WTC11 (cell line): ENCODE measurements around the gene WRAP73. TPM values are rescaled to one million over a fixed set of nuclear protein-coding genes. Genes with fewer than 3 reads are reported as not detected.

Experiments
- ATAC-seq: fragments of 200-7000 bp; cut with Tn5 transposase; 2 replicates; pipeline ENCODE4 v1.10.0; 2021; ENCODE audit warnings: mild to moderate bottlenecking, moderate library complexity
- CTCF ChIA-PET: fragments of 300-600 bp; sonication (Branson Sonifier 250); formaldehyde crosslinking; loops from one replicate; lab custom pipeline; 2021; ENCODE audit warnings: antibody characterized with exemption; lab: Charles Lee
- POLR2A ChIA-PET: fragments of 350-600 bp; sonication (Branson Sonifier 250); formaldehyde crosslinking; loops from one replicate; lab custom pipeline; 2021; ENCODE audit warnings: antibody characterized with exemption; lab: Charles Lee
- DNase-seq: peaks from one replicate; pipeline ENCODE4 v3.0.0; 2021; ENCODE audit warnings: low spot score
- H3K27ac Mint-ChIP-seq: 2 replicates; pipeline ENCODE4 v1.8.0; 2021; ENCODE audit warnings: mixed read lengths
- H3K27me3 Mint-ChIP-seq: 2 replicates; pipeline ENCODE4 v1.8.0; 2021; ENCODE audit warnings: low read depth, mild to moderate bottlenecking, moderate library complexity, mixed read lengths
- H3K36me3 Mint-ChIP-seq: 2 replicates; pipeline ENCODE4 v1.8.0; 2021; ENCODE audit warnings: mixed read lengths
- H3K4me1 Mint-ChIP-seq: 2 replicates; pipeline ENCODE4 v1.8.0; 2022; ENCODE audit warnings: mixed read lengths
- H3K4me3 Mint-ChIP-seq: 2 replicates; pipeline ENCODE4 v1.8.0; 2021; ENCODE audit warnings: mild to moderate bottlenecking, moderate library complexity, mixed read lengths
- H3K9me3 Mint-ChIP-seq: 2 replicates; pipeline ENCODE4 v1.8.0; 2021; ENCODE audit warnings: mixed read lengths
- CBFB ChIP-seq: sonication (generic); formaldehyde crosslinking; IDR thresholded peaks from 2 replicates; pipeline ENCODE4 v1.8.1; 2022; ENCODE audit warnings: mild to moderate bottlenecking, low read depth, missing genetic modification reagents
- ESRRA ChIP-seq: sonication (generic); formaldehyde crosslinking; IDR thresholded peaks from 2 replicates; pipeline ENCODE4 v1.8.1; 2022; ENCODE audit warnings: mild to moderate bottlenecking, missing genetic modification reagents, borderline replicate concordance
- ETV6 ChIP-seq: sonication (generic); formaldehyde crosslinking; IDR thresholded peaks from 2 replicates; pipeline ENCODE4 v1.8.1; 2022; ENCODE audit warnings: mild to moderate bottlenecking, missing genetic modification reagents
- GABPB1 ChIP-seq: sonication (generic); formaldehyde crosslinking; IDR thresholded peaks from 2 replicates; pipeline ENCODE4 v1.8.1; 2023; ENCODE audit warnings: mild to moderate bottlenecking, missing genetic modification reagents
- GTF2I ChIP-seq: fragments of 250-450 bp; sonication (Bioruptor Pico); conservative IDR thresholded peaks from 2 replicates; pipeline ENCODE4 v1.4.0; 2021; ENCODE audit warnings: mild to moderate bottlenecking
- JAZF1 ChIP-seq: fragments of 250-450 bp; sonication (Bioruptor Pico); IDR thresholded peaks from 2 replicates; pipeline ENCODE4 v1.9.0; 2021; ENCODE audit warnings: moderate library complexity, mild to moderate bottlenecking, inconsistent platforms
- MYBL2 ChIP-seq: sonication (generic); formaldehyde crosslinking; IDR thresholded peaks from 2 replicates; pipeline ENCODE4 v1.8.1; 2023; ENCODE audit warnings: mild to moderate bottlenecking, moderate library complexity, missing genetic modification reagents
- NR1H2 ChIP-seq: sonication (generic); formaldehyde crosslinking; IDR thresholded peaks from 2 replicates; pipeline ENCODE4 v1.9.0; 2021; ENCODE audit warnings: mild to moderate bottlenecking, moderate library complexity, missing genetic modification reagents
- NR3C1 ChIP-seq: sonication (generic); formaldehyde crosslinking; conservative IDR thresholded peaks from 2 replicates; pipeline ENCODE4 v1.8.1; 2023; ENCODE audit warnings: low read depth, mild to moderate bottlenecking, missing genetic modification reagents
- OVOL2 ChIP-seq: fragments of 250-450 bp; sonication (Bioruptor Pico); IDR thresholded peaks from 2 replicates; pipeline ENCODE4 v1.9.0; 2021; ENCODE audit warnings: mild to moderate bottlenecking, borderline replicate concordance
- PRRX2 ChIP-seq: fragments of 250-450 bp; sonication (Bioruptor Pico); IDR thresholded peaks from 2 replicates; pipeline ENCODE4 v1.8.0; 2021; ENCODE audit warnings: mild to moderate bottlenecking
- RORB ChIP-seq: fragments of 250-450 bp; sonication (Bioruptor Pico); IDR thresholded peaks from 2 replicates; pipeline ENCODE4 v1.9.0; 2021; ENCODE audit warnings: mild to moderate bottlenecking
- SMAD3 ChIP-seq: sonication (generic); formaldehyde crosslinking; IDR thresholded peaks from 2 replicates; pipeline ENCODE4 v1.8.0; 2022; ENCODE audit warnings: missing genetic modification reagents, mild to moderate bottlenecking, borderline replicate concordance
- SOX15 ChIP-seq: fragments of 250-450 bp; sonication (Bioruptor Pico); IDR thresholded peaks from 2 replicates; pipeline ENCODE4 v1.9.0; 2021; ENCODE audit warnings: mild to moderate bottlenecking
- TEAD4 ChIP-seq: sonication (generic); formaldehyde crosslinking; IDR thresholded peaks from 2 replicates; pipeline ENCODE4 v1.8.0; 2022; ENCODE audit warnings: mild to moderate bottlenecking, missing genetic modification reagents
- total RNA-seq: library from RNA; stranded (reverse); gene quantifications from 3 replicates; pipeline ENCODE4 v1.2.3, GENCODE V29; 2021
- TF ChIP-seq, protein P1 (sequence below): sonication (generic); formaldehyde crosslinking; IDR thresholded peaks from 2 replicates; pipeline ENCODE4 v1.8.1; 2023; ENCODE audit warnings: mild to moderate bottlenecking, missing genetic modification reagents
- TF ChIP-seq, protein P2 (sequence below): sonication (generic); formaldehyde crosslinking; IDR thresholded peaks from 2 replicates; pipeline ENCODE4 v1.8.0; 2023; ENCODE audit warnings: mild to moderate bottlenecking, missing genetic modification reagents
- TF ChIP-seq, protein P3 (sequence below): fragments of 250-450 bp; sonication (Bioruptor Pico); IDR thresholded peaks from 2 replicates; pipeline ENCODE4 v1.8.0; 2021; ENCODE audit warnings: mild to moderate bottlenecking
- TF ChIP-seq, protein P4 (sequence below): fragments of 200-600 bp; IDR thresholded peaks from 2 replicates; pipeline ENCODE4 v1.8.0; 2022; ENCODE audit warnings: antibody characterized with exemption
- TF ChIP-seq, protein P5 (sequence below): fragments of 250-450 bp; sonication (Bioruptor Pico); IDR thresholded peaks from 2 replicates; pipeline ENCODE4 v1.9.0; 2021; ENCODE audit warnings: mild to moderate bottlenecking, borderline replicate concordance
- TF ChIP-seq, protein P6 (sequence below): sonication (generic); formaldehyde crosslinking; IDR thresholded peaks from 2 replicates; pipeline ENCODE4 v1.8.0; 2022; ENCODE audit warnings: mild to moderate bottlenecking, missing genetic modification reagents

Gene WRAP73
- total RNA-seq, 1 experiment from 2014 or later: 39.2 TPM

DNA sequence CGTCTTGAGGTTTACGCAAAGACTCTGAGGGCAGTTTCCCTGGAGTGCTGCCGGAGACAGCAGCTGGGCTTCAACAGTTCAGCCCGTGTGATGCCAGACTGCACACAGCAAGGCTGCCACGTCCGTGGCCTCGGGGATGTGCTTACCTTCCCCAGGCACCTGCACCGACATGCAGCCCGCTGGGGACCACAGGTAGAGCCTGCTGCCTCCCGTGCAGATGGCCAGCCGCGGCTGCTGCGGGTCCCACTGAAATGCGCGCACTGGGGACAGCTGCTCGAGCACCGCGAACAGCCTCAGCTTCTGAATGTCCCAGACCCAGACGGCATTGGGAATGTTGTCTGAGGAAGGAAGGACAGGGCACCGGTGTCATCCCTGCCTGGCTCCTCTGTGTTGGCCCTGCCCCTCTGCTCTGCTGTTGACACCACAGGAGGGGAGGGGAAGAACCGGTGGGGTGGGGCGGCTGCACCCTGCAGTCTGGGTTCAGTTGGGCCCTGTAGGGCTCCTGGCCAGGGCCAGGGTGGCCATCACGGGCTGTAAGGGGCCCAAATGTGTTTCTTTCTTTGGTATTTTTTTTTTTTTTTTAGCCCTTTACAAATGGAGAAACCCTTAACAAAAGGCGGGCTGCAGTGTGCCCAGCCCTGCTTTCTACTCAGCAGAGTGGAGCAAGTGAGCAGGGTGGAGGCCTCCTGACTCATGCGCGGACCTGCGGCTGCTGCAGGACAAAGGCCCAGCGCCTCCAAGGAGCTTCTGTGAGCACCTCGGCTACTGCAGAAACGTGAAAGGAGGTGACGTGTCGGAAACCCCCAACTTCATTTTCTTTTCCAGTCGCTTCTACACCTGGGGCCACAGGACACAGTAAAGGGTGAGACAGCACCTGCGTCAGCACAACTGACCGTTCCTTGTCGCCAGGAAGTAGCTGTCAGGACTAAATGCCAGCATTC lies 18.3 kb downstream of the WRAP73 start:
- peak; percentile 58 for ATAC-seq
- Mint-ChIP-seq H3K9me3 (no peaks in the 10 kb centered on the region), H3K4me3 (no peak overlapping the region), H3K27me3 (no peaks in the 10 kb centered on the region), H3K27ac (0 out of 2 replicates have a peak overlapping the region, but pooled peaks have one; percentile 27), H3K36me3 (peaks cover 27% of the 10 kb centered on the region), H3K4me1 (no peaks in the 10 kb centered on the region)
- CTCF ChIA-PET: interaction anchor here (1.0 to 5.0 kb wide), 7 partner anchors 13 to 179 kb away, joined by 3 to 24 read pairs (median 6); no protein-coding TSS in a partner anchor
- TF ChIP-seq GTF2I (no peak), NR1H2 (CRISPR knock-in tag) (no peak), ESRRA (CRISPR knock-in tag) (no peak), TEAD4 (no peak), JAZF1 (CRISPR knock-in tag) (no peak), MYBL2 (no peak), NR3C1 (CRISPR knock-in tag) (no peak), ETV6 (CRISPR knock-in tag) (no peak)
- TF ChIP-seq, protein P1, sequence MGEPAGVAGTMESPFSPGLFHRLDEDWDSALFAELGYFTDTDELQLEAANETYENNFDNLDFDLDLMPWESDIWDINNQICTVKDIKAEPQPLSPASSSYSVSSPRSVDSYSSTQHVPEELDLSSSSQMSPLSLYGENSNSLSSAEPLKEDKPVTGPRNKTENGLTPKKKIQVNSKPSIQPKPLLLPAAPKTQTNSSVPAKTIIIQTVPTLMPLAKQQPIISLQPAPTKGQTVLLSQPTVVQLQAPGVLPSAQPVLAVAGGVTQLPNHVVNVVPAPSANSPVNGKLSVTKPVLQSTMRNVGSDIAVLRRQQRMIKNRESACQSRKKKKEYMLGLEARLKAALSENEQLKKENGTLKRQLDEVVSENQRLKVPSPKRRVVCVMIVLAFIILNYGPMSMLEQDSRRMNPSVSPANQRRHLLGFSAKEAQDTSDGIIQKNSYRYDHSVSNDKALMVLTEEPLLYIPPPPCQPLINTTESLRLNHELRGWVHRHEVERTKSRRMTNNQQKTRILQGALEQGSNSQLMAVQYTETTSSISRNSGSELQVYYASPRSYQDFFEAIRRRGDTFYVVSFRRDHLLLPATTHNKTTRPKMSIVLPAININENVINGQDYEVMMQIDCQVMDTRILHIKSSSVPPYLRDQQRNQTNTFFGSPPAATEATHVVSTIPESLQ (CRISPR knock-in tag): no peak
- TF ChIP-seq, protein P2, sequence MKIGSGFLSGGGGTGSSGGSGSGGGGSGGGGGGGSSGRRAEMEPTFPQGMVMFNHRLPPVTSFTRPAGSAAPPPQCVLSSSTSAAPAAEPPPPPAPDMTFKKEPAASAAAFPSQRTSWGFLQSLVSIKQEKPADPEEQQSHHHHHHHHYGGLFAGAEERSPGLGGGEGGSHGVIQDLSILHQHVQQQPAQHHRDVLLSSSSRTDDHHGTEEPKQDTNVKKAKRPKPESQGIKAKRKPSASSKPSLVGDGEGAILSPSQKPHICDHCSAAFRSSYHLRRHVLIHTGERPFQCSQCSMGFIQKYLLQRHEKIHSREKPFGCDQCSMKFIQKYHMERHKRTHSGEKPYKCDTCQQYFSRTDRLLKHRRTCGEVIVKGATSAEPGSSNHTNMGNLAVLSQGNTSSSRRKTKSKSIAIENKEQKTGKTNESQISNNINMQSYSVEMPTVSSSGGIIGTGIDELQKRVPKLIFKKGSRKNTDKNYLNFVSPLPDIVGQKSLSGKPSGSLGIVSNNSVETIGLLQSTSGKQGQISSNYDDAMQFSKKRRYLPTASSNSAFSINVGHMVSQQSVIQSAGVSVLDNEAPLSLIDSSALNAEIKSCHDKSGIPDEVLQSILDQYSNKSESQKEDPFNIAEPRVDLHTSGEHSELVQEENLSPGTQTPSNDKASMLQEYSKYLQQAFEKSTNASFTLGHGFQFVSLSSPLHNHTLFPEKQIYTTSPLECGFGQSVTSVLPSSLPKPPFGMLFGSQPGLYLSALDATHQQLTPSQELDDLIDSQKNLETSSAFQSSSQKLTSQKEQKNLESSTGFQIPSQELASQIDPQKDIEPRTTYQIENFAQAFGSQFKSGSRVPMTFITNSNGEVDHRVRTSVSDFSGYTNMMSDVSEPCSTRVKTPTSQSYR (CRISPR knock-in tag): no peak
- POLR2A ChIA-PET: no interaction called here
- DNase-seq: peak; percentile 12

DNA sequence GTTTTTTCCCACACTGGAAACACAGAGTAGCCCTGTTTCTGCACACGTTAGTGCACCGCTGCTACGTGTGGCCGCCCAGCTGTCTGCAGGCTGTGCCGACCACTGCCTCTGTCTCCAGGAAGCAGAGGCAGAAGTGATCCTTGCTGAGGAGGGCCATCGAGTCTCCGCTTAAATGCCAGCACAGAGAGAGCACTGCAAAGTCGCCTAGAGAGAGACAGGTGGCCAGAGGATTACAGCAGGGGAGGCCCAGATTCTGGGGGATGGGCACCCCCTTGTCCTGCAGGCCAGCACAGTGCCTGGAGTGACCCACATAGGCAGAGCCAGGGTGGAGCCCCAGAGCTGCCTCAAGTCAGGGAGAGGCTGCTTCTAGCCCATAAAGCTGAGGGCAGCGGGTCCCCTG lies 19.0 kb downstream of the WRAP73 start:
- H3K9me3 Mint-ChIP-seq: no peaks in the 10 kb centered on the region
- DNase-seq: no peak
- H3K4me3 Mint-ChIP-seq: no peak overlapping the region
- peaks cover 26% of the 10 kb centered on the region for H3K36me3 Mint-ChIP-seq
- no peak overlapping the region for H3K27ac Mint-ChIP-seq
- no peaks in the 10 kb centered on the region for H3K27me3 Mint-ChIP-seq
- ChIA-PET CTCF (interaction anchor here (1.1 to 5.0 kb wide), 6 partner anchors 12 to 178 kb away, joined by 3 to 24 read pairs (median 6); no protein-coding TSS in a partner anchor), POLR2A (no interaction called here)
- H3K4me1 Mint-ChIP-seq: 0 out of 2 replicates have a peak, but pooled peaks cover 2% of the 10 kb centered on the region
- ATAC-seq: no peak
- TF ChIP-seq, protein P3, sequence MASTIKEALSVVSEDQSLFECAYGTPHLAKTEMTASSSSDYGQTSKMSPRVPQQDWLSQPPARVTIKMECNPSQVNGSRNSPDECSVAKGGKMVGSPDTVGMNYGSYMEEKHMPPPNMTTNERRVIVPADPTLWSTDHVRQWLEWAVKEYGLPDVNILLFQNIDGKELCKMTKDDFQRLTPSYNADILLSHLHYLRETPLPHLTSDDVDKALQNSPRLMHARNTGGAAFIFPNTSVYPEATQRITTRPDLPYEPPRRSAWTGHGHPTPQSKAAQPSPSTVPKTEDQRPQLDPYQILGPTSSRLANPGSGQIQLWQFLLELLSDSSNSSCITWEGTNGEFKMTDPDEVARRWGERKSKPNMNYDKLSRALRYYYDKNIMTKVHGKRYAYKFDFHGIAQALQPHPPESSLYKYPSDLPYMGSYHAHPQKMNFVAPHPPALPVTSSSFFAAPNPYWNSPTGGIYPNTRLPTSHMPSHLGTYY: no peak
- TF ChIP-seq SMAD3 (no peak), GABPB1 (CRISPR knock-in tag) (no peak), RORB (no peak), PRRX2 (no peak), SOX15 (CRISPR knock-in tag) (no peak), OVOL2 (CRISPR knock-in tag) (no peak), CBFB (CRISPR knock-in tag) (no peak), ETV6 (CRISPR knock-in tag) (no peak), ESRRA (CRISPR knock-in tag) (no peak)
- TF ChIP-seq, protein P4, sequence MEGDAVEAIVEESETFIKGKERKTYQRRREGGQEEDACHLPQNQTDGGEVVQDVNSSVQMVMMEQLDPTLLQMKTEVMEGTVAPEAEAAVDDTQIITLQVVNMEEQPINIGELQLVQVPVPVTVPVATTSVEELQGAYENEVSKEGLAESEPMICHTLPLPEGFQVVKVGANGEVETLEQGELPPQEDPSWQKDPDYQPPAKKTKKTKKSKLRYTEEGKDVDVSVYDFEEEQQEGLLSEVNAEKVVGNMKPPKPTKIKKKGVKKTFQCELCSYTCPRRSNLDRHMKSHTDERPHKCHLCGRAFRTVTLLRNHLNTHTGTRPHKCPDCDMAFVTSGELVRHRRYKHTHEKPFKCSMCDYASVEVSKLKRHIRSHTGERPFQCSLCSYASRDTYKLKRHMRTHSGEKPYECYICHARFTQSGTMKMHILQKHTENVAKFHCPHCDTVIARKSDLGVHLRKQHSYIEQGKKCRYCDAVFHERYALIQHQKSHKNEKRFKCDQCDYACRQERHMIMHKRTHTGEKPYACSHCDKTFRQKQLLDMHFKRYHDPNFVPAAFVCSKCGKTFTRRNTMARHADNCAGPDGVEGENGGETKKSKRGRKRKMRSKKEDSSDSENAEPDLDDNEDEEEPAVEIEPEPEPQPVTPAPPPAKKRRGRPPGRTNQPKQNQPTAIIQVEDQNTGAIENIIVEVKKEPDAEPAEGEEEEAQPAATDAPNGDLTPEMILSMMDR: no peak
- TF ChIP-seq, protein P5, sequence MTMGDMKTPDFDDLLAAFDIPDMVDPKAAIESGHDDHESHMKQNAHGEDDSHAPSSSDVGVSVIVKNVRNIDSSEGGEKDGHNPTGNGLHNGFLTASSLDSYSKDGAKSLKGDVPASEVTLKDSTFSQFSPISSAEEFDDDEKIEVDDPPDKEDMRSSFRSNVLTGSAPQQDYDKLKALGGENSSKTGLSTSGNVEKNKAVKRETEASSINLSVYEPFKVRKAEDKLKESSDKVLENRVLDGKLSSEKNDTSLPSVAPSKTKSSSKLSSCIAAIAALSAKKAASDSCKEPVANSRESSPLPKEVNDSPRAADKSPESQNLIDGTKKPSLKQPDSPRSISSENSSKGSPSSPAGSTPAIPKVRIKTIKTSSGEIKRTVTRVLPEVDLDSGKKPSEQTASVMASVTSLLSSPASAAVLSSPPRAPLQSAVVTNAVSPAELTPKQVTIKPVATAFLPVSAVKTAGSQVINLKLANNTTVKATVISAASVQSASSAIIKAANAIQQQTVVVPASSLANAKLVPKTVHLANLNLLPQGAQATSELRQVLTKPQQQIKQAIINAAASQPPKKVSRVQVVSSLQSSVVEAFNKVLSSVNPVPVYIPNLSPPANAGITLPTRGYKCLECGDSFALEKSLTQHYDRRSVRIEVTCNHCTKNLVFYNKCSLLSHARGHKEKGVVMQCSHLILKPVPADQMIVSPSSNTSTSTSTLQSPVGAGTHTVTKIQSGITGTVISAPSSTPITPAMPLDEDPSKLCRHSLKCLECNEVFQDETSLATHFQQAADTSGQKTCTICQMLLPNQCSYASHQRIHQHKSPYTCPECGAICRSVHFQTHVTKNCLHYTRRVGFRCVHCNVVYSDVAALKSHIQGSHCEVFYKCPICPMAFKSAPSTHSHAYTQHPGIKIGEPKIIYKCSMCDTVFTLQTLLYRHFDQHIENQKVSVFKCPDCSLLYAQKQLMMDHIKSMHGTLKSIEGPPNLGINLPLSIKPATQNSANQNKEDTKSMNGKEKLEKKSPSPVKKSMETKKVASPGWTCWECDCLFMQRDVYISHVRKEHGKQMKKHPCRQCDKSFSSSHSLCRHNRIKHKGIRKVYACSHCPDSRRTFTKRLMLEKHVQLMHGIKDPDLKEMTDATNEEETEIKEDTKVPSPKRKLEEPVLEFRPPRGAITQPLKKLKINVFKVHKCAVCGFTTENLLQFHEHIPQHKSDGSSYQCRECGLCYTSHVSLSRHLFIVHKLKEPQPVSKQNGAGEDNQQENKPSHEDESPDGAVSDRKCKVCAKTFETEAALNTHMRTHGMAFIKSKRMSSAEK (CRISPR knock-in tag): no peak
- TF ChIP-seq, protein P6, sequence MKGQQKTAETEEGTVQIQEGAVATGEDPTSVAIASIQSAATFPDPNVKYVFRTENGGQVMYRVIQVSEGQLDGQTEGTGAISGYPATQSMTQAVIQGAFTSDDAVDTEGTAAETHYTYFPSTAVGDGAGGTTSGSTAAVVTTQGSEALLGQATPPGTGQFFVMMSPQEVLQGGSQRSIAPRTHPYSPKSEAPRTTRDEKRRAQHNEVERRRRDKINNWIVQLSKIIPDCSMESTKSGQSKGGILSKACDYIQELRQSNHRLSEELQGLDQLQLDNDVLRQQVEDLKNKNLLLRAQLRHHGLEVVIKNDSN (CRISPR knock-in tag): no peak
